ENCODE results near the gene EDDM13. TPM values are rescaled to one million over a fixed set of nuclear protein-coding genes. Genes with fewer than 3 reads are reported as not detected.

Gene EDDM13
- total and polyA plus RNA-seq, 2 of the 13 experiments (the other 11 are each of a cell fraction or from before 2014, with no cell fraction given), result not detected

GRCh38 chr19:56314381-56315076, 42.0 kb downstream of the EDDM13 start, which contains the start of gene ZSCAN5A (continued):
- no peak for TF ChIP-seq ZNF260 (CRISPR knock-in tag; IDR thresholded peaks at IDR 0.05; ENCODE audit: borderline replicate concordance, low read depth)
- no peak for TF ChIP-seq KIAA2018 (CRISPR knock-in tag; IDR thresholded peaks at IDR 0.05; ENCODE audit: borderline replicate concordance)
- TF ChIP-seq ARID5B (CRISPR knock-in tag; IDR thresholded peaks at IDR 0.05), result 0 out of 2 replicates have a peak, but pooled peaks have one; percentile 4
- no peak for TF ChIP-seq FOXO4 (CRISPR knock-in tag; conservative IDR thresholded peaks at IDR 0.05)
- TF ChIP-seq ZNF337 (CRISPR knock-in tag; IDR thresholded peaks at IDR 0.05; ENCODE audit: borderline replicate concordance, low read depth), result no peak
- TF ChIP-seq THAP9 (CRISPR knock-in tag; IDR thresholded peaks at IDR 0.05; ENCODE audit: borderline replicate concordance), result peak; percentile 85; the same call in 1 of the 2 replicates
- TF ChIP-seq ZNF460 (CRISPR knock-in tag; IDR thresholded peaks at IDR 0.05; ENCODE audit: borderline replicate concordance), result no peak
- TF ChIP-seq ZNF704 (CRISPR knock-in tag; IDR thresholded peaks at IDR 0.05; ENCODE audit: borderline replicate concordance), result 0 out of 2 replicates have a peak, but pooled peaks have one; percentile 51
- TF ChIP-seq ZNF263 (CRISPR knock-in tag; IDR thresholded peaks at IDR 0.05), result peak; percentile 100
